HG03520 (cell line): Measurements from ENCODE around the gene APBB2.

ENCODE experiments used
- ATAC-seq: cut with Tn5 transposase; IDR thresholded peaks from one replicate; pipeline ENCODE4 v1.9.1; 2021; ENCODE audit warnings: mild to moderate bottlenecking, moderate library complexity; ENCODE audit not compliant: unreplicated experiment

APBB2 gene

GRCh38 chr4:40991908-40992307 is 222.4 kb downstream of the APBB2 start:
- ATAC-seq, result peak; percentile 49

GRCh38 chr4:40990899-40991265 is 223.5 kb downstream of the APBB2 start:
- ATAC-seq, result no peak

GRCh38 chr4:40990236-40990898 is 224.0 kb downstream of the APBB2 start:
- no peak for ATAC-seq

- no peak for ATAC-seq
Observed at GRCh38 chr4:40987151-40987550, 227.2 kb downstream of the APBB2 start.

- ATAC-seq, result no peak
Observed at GRCh38 chr4:40986375-40986774, 228.0 kb downstream of the APBB2 start.

GRCh38 chr4:40984051-40984450 is 230.3 kb downstream of the APBB2 start:
- no peak for ATAC-seq

GRCh38 chr4:40980318-40980883 is 233.9 kb downstream of the APBB2 start:
- ATAC-seq, result no peak

- no peak for ATAC-seq
Observed at GRCh38 chr4:40978548-40978947, 235.8 kb downstream of the APBB2 start.

- no peak for ATAC-seq
Observed at GRCh38 chr4:40976343-40976742, 238.0 kb downstream of the APBB2 start.

GRCh38 chr4:40972722-40973121 is 241.6 kb downstream of the APBB2 start:
- no peak for ATAC-seq

- no peak for ATAC-seq
Observed at GRCh38 chr4:40971338-40971737, 243.0 kb downstream of the APBB2 start.

- ATAC-seq, result no peak
Observed at GRCh38 chr4:40969501-40969900, 244.8 kb downstream of the APBB2 start.

GRCh38 chr4:40967550-40967949 is 246.8 kb downstream of the APBB2 start:
- ATAC-seq, result no peak

- no peak for ATAC-seq
Observed at GRCh38 chr4:40966091-40966490, 248.3 kb downstream of the APBB2 start.

- ATAC-seq, result no peak
Observed at GRCh38 chr4:40963897-40964478, 250.4 kb downstream of the APBB2 start.

GRCh38 chr4:40962551-40963180 is 251.7 kb downstream of the APBB2 start:
- ATAC-seq, result no peak

GRCh38 chr4:40960941-40961340 is 253.4 kb downstream of the APBB2 start:
- ATAC-seq, result no peak

- ATAC-seq, result no peak
Observed at GRCh38 chr4:40957281-40957680, 257.1 kb downstream of the APBB2 start.

- no peak for ATAC-seq
Observed at GRCh38 chr4:40956721-40957255, 257.6 kb downstream of the APBB2 start.

GRCh38 chr4:40954088-40954668 is 260.2 kb downstream of the APBB2 start:
- ATAC-seq, result no peak

GRCh38 chr4:40953283-40954087 is 260.9 kb downstream of the APBB2 start:
- ATAC-seq, result no peak
